Measurements from ENCODE around the gene NT5C2. TPM values are rescaled to one million over a fixed set of nuclear protein-coding genes. Genes with fewer than 3 reads are reported as not detected.

Gene NT5C2
- total RNA-seq, 4 donors from 2014 or later = 28.4 to 51.5 (median 33.2) TPM

DNA sequence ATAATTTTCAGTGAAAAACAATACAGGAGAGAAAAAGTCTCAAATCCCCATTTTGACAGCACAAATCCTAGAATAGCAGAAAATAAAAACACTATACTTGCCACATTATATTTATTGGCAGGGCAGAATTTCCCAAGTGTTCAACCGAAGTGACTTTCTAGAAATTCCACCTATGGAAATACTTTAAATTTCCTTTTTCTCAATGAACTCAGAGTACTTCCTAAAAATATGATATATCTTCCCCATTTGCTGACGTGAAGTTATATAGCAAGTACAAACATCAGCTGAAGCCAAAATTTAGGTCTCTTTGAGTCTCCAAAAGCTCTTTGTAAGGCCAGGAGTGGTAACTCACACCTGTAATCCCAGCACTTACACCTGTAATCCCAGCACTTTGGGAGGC, 83.3 kb downstream of the NT5C2 start:
- 84% methylated on average over 2 of the region's 2 CpGs for WGBS
- H3K4me3 ChIP-seq = no peak overlapping the region
- peak overlapping the region; percentile 52 for H3K27ac ChIP-seq
- TF ChIP-seq EP300 (IDR thresholded peaks at IDR 0.05) = no peak
- TF ChIP-seq, protein P1, sequence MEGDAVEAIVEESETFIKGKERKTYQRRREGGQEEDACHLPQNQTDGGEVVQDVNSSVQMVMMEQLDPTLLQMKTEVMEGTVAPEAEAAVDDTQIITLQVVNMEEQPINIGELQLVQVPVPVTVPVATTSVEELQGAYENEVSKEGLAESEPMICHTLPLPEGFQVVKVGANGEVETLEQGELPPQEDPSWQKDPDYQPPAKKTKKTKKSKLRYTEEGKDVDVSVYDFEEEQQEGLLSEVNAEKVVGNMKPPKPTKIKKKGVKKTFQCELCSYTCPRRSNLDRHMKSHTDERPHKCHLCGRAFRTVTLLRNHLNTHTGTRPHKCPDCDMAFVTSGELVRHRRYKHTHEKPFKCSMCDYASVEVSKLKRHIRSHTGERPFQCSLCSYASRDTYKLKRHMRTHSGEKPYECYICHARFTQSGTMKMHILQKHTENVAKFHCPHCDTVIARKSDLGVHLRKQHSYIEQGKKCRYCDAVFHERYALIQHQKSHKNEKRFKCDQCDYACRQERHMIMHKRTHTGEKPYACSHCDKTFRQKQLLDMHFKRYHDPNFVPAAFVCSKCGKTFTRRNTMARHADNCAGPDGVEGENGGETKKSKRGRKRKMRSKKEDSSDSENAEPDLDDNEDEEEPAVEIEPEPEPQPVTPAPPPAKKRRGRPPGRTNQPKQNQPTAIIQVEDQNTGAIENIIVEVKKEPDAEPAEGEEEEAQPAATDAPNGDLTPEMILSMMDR (IDR thresholded peaks at IDR 0.05) = no peak
- TF ChIP-seq POLR2A (IDR thresholded peaks at IDR 0.05) = no peak
- no peak for TF ChIP-seq POLR2AphosphoS5 (IDR thresholded peaks at IDR 0.05)
- no peaks in the 10 kb centered on the region for H3K9me3 ChIP-seq
- no peaks in the 10 kb centered on the region for H3K27me3 ChIP-seq
- H3K4me1 ChIP-seq = peaks cover 27% of the 10 kb centered on the region
- no peak for DNase-seq (ENCODE audit: low spot score in 2 of 2)
- peaks cover 4% of the 10 kb centered on the region for H3K36me3 ChIP-seq

DNA sequence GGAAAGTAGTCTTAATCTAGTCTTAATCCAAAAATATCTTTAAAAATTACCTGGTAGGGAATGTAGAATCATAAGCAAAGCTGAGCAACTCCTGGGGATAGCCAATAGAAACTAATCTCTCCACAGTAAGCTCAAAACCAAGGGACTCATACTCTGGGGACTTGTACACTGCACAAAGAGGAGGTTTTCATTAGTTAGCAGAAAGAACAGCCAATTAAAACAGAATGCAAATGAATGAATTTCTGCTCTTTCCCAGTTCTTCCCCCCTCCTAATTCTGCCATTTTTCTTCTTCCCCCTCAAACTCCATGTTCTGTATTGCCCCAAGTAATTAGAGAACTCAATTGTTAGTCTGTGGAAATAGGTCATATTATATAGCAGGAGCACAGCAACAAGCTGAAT, 86.5 kb downstream of the NT5C2 start:
- Histone ChIP-seq H3K4me3 (no peak overlapping the region), H3K27me3 (no peaks in the 10 kb centered on the region), H3K4me1 (peaks cover 17% of the 10 kb centered on the region), H3K27ac (no peak overlapping the region), H3K9me3 (no peaks in the 10 kb centered on the region), H3K36me3 (peaks cover 19% of the 10 kb centered on the region)
- TF ChIP-seq POLR2AphosphoS5 (IDR thresholded peaks at IDR 0.05) = no peak
- no peak for DNase-seq (ENCODE audit: low spot score in 2 of 2)

DNA sequence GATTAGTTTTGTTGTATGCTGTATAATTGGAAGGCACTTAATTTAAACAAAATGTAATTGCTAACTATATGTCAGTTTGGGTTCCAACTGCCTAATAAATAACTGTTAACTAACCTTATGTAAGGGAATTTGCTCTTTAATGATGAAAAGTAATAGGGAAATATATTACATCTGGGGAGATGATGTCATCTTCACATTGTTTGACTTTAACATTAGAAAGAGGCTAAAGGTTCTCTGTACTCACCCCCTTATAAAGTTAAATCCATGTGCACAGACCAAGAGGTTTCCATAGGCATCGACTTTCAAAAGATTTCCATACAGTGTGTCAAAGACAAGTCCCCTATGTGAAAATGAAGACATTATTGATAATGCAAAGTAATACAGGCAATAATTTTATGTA, 87.6 kb downstream of the NT5C2 start:
- 96% methylated on average over 1 of the region's 1 CpG for WGBS
- no peak for TF ChIP-seq EP300 (IDR thresholded peaks at IDR 0.05)
- TF ChIP-seq, protein P1 (IDR thresholded peaks at IDR 0.05) = no peak
- TF ChIP-seq POLR2AphosphoS5 (IDR thresholded peaks at IDR 0.05) = no peak
- TF ChIP-seq POLR2A (IDR thresholded peaks at IDR 0.05) = no peak

DNA sequence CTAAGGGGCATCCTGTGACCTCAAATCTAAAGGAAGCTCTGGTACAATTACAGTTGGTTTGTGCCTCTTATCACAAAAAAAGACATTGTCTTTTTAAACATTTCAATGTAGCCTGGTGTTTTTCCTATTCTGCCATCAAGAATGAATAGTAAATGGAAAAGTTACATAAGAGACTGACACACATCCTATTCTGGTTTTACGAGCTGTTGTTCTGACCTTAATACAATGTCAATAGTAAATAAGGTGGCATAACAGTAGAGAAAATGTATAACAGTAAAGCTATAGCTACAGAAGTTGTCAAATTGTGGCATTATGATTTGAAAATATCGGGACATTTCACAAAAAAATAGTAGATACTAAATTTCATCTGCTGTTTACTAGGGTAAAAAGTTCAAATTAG, 88.4 kb downstream of the NT5C2 start:
- WGBS = 37% methylated on average over 2 of the region's 2 CpGs
- no peak overlapping the region for H3K4me3 ChIP-seq
- no peak overlapping the region for H3K27ac ChIP-seq
- no peak for TF ChIP-seq POLR2AphosphoS5 (IDR thresholded peaks at IDR 0.05)
- TF ChIP-seq POLR2A (IDR thresholded peaks at IDR 0.05) = no peak
- TF ChIP-seq, protein P1 (IDR thresholded peaks at IDR 0.05) = no peak
- no peak for TF ChIP-seq EP300 (IDR thresholded peaks at IDR 0.05)
- DNase-seq (ENCODE audit: low spot score in 2 of 2) = no peak
- peaks cover under 1% of the 10 kb centered on the region for H3K4me1 ChIP-seq
- peaks cover 37% of the 10 kb centered on the region for H3K36me3 ChIP-seq
- H3K9me3 ChIP-seq = no peaks in the 10 kb centered on the region
- no peaks in the 10 kb centered on the region for H3K27me3 ChIP-seq

More for the DNA sequence above, 87.6 kb downstream of the NT5C2 start:
- Histone ChIP-seq H3K27ac (no peak overlapping the region), H3K9me3 (no peaks in the 10 kb centered on the region), H3K27me3 (no peaks in the 10 kb centered on the region), H3K4me3 (no peak overlapping the region), H3K36me3 (peaks cover 30% of the 10 kb centered on the region), H3K4me1 (peaks cover 8% of the 10 kb centered on the region)
- DNase-seq (ENCODE audit: low spot score in 2 of 2) = no peak

DNA sequence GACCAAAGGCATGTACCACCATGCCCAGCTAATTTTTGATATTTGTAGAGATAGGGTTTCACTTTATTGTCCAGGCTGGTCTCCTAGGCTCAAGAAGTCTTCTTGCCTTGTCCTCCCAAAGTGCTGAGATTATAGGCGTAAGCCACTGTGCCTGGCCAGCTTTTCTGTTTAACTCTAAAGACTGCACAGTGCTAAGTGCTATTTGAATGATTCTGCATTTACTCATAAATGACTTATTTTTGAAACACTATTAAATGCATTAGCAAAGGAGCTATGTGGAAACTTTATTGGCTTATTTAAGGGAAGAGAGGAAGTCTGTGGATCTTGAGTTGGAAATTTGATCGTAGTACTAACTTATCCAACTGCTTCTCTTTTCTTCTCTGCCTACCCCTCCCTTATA, 89.1 kb downstream of the NT5C2 start:
- WGBS = 94% methylated on average over 2 of the region's 2 CpGs
- no peak overlapping the region for H3K27ac ChIP-seq
- no peaks in the 10 kb centered on the region for H3K4me1 ChIP-seq
- H3K9me3 ChIP-seq = no peaks in the 10 kb centered on the region
- no peaks in the 10 kb centered on the region for H3K27me3 ChIP-seq
- H3K36me3 ChIP-seq = peaks cover 44% of the 10 kb centered on the region
- TF ChIP-seq EP300 (IDR thresholded peaks at IDR 0.05) (no peak), POLR2A (IDR thresholded peaks at IDR 0.05) (no peak), POLR2AphosphoS5 (IDR thresholded peaks at IDR 0.05) (no peak)
- TF ChIP-seq, protein P1 (IDR thresholded peaks at IDR 0.05) = no peak
- no peak overlapping the region for H3K4me3 ChIP-seq
- DNase-seq (ENCODE audit: low spot score in 2 of 2) = no peak

DNA sequence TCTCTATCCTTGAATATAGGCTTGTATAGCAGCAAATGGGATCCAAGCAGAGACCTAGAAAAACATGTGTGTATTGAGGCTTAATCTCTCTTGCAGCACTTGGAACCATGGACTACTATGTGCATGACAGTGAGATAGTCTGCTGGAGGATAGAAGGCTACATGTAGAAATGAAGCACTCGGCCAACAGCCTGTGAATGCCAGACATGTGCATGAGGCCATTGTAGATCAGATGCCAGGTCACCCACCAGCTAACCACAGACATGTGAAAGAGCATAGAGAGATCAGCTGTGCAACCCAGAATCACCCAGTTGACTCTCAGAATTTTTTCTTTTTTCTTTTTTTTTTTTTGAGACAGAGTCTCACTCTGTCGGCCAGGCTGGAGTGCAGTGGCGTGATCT, 90.9 kb downstream of the NT5C2 start:
- Histone ChIP-seq H3K36me3 (peaks cover 62% of the 10 kb centered on the region), H3K4me1 (no peaks in the 10 kb centered on the region)
- 84% methylated on average over 3 of the region's 3 CpGs for WGBS

More for the DNA sequence above, 90.9 kb downstream of the NT5C2 start:
- Histone ChIP-seq H3K4me3 (no peak overlapping the region), H3K9me3 (no peaks in the 10 kb centered on the region), H3K27me3 (no peaks in the 10 kb centered on the region), H3K27ac (no peak overlapping the region)
- DNase-seq (ENCODE audit: low spot score in 2 of 2) = no peak
- no peak for TF ChIP-seq EP300 (IDR thresholded peaks at IDR 0.05)
- TF ChIP-seq POLR2A (IDR thresholded peaks at IDR 0.05) = no peak
- TF ChIP-seq, protein P1 (IDR thresholded peaks at IDR 0.05) = no peak
